B cell (primary cell): ENCODE results near the gene DACH1. TPM values are rescaled to one million over a fixed set of nuclear protein-coding genes. Genes with fewer than 3 reads are reported as not detected.

ENCODE experiments used
- ATAC-seq: fragments of 200-7000 bp; cut with Tn5 transposase; one replicate; pipeline ENCODE4 v1.10.0; 2021; ENCODE audit warnings: low read depth, mild to moderate bottlenecking, moderate number of reproducible peaks, moderate library complexity
- CTCF ChIA-PET: fragments of 350-600 bp; sonication (Branson Sonifier 250); formaldehyde crosslinking; loops from one replicate; lab custom pipeline; 2021; ENCODE audit warnings: antibody characterized with exemption, inconsistent platforms; lab: Charles Lee
- POLR2A ChIA-PET: fragments of 350-600 bp; sonication (Branson Sonifier 250); formaldehyde crosslinking; loops from one replicate; lab custom pipeline; 2021; ENCODE audit warnings: antibody characterized with exemption; lab: Charles Lee
- DNase-seq: peaks from one replicate; pipeline ENCODE4 v3.0.0; 2013
- H2AFZ ChIP-seq: 2 replicates; pipeline ENCODE4 v1.6.1; 2012; ENCODE audit warnings: mild to moderate bottlenecking, low read depth, low read length; ENCODE audit not compliant: insufficient read depth, poor library complexity, severe bottlenecking
- H3K27ac ChIP-seq, 2 donors: 1 replicate in 1 of 2; 2 replicates in 1 of 2; pipeline ENCODE4 v1.5.1; 2012 to 2013; ENCODE audit warnings: low read length in 2 of 2, mild to moderate bottlenecking in 2 of 2, moderate library complexity in 1 of 2
- H3K27me3 ChIP-seq, 4 experiments: fragments of 200-600 bp in 1 of 4; sonication (generic) in 1 of 4; replicated peaks in 1 of 4; 1 replicate in 2 of 4; 2 replicates in 2 of 4; pipeline versions ENCODE4 v1.6.1 to v1.7.0; 2013 to 2016; ENCODE audit warnings: low read length in 3 of 4, mild to moderate bottlenecking in 2 of 4, mixed read lengths in 1 of 4, moderate library complexity in 1 of 4; ENCODE audit not compliant: insufficient read depth in 4 of 4, control insufficient read depth in 3 of 4; ENCODE audit errors: control extremely low read depth in 1 of 4
- H3K36me3 ChIP-seq, 2 experiments: replicated peaks in 1 of 2; 1 replicate in 1 of 2; 2 replicates in 1 of 2; pipeline versions ENCODE4 v1.6.1 to v1.7.1; 2013; ENCODE audit warnings: low read length in 1 of 2; ENCODE audit not compliant: insufficient read depth in 2 of 2, control insufficient read depth in 1 of 2; ENCODE audit errors: control extremely low read depth in 1 of 2, extremely low read depth in 1 of 2
- H3K4me1 ChIP-seq, 2 donors: fragments of 200-600 bp in 1 of 2; sonication (generic) in 1 of 2; 1 replicate in 1 of 2; 2 replicates in 1 of 2; pipeline versions ENCODE4 v1.5.1 to v1.6.1; 2013 to 2017; ENCODE audit warnings: low read length in 2 of 2; ENCODE audit not compliant: control insufficient read depth in 2 of 2, insufficient read depth in 2 of 2
- H3K4me2 ChIP-seq: replicated peaks from 2 replicates; pipeline ENCODE3; 2012; ENCODE audit warnings: mild to moderate bottlenecking, low read depth, low read length; ENCODE audit not compliant: poor library complexity, severe bottlenecking
- H3K4me3 ChIP-seq, 5 experiments: fragments of 200-600 bp in 1 of 5; sonication (generic) in 1 of 5; 1 replicate in 3 of 5; 2 replicates in 2 of 5; pipeline versions ENCODE4 v1.5.1 to v1.7.0; 2011 to 2016; ENCODE audit warnings: low read length in 4 of 5, mild to moderate bottlenecking in 4 of 5, low read depth in 2 of 5, control low read depth in 1 of 5, moderate library complexity in 1 of 5; ENCODE audit not compliant: insufficient read depth in 1 of 5; ENCODE audit errors: control extremely low read depth in 1 of 5, extremely low read depth in 1 of 5
- H3K79me2 ChIP-seq: fragments of 200-600 bp; sonication (generic); one replicate; pipeline ENCODE4 v1.6.0; 2016; ENCODE audit warnings: low read length; ENCODE audit not compliant: control insufficient read depth, insufficient read depth
- H3K9ac ChIP-seq: fragments of 200-600 bp; sonication (generic); 2 replicates; pipeline ENCODE4 v1.6.1; 2017; ENCODE audit warnings: mild to moderate bottlenecking, low read length, moderate library complexity
- H3K9me3 ChIP-seq, 3 donors: one replicate each; pipeline versions ENCODE4 v1.6.1 to v1.7.1; 2013; ENCODE audit warnings: low read length in 2 of 3; ENCODE audit not compliant: control insufficient read depth in 2 of 3, insufficient read depth in 1 of 3; ENCODE audit errors: control extremely low read depth in 1 of 3
- H4K20me1 ChIP-seq: 2 replicates; pipeline ENCODE4 v1.6.0; 2012; ENCODE audit warnings: mild to moderate bottlenecking, low read length; ENCODE audit not compliant: insufficient read depth, control insufficient read depth, poor library complexity, severe bottlenecking
- H3K27ac Mint-ChIP-seq: one replicate; pipeline ENCODE4 v1.8.0; 2021; ENCODE audit warnings: mixed read lengths
- H3K27me3 Mint-ChIP-seq: one replicate; pipeline ENCODE4 v1.8.0; 2021; ENCODE audit warnings: mixed read lengths
- H3K4me1 Mint-ChIP-seq: one replicate; pipeline ENCODE4 v1.8.0; 2021; ENCODE audit warnings: mixed read lengths
- H3K4me3 Mint-ChIP-seq: one replicate; pipeline ENCODE4 v1.8.0; 2021; ENCODE audit warnings: mixed read lengths
- H3K9me3 Mint-ChIP-seq: one replicate; pipeline ENCODE4 v1.8.0; 2022; ENCODE audit warnings: mixed read lengths; ENCODE audit not compliant: insufficient read depth
- EZH2 ChIP-seq: IDR thresholded peaks from 2 replicates; pipeline ENCODE4 v1.6.1; 2012; ENCODE audit warnings: borderline replicate concordance, low read depth, mild to moderate bottlenecking, moderate library complexity, low read length; ENCODE audit not compliant: insufficient read depth, poor library complexity, severe bottlenecking
- WGBS: methylation state at CpG from one replicate; pipeline ENCODE4 v1.1.5; 2013; ENCODE audit warnings: missing lambda C conversion rate; ENCODE audit not compliant: insufficient coverage; 5-methylcytosine and 5-hydroxymethylcytosine counted together
- intact Hi-C: fragments of 100-400 bp; cut with micrococcal nuclease; formaldehyde crosslinking; loops from one replicate; pipeline ENCODE4 v1.10.0; 2022
- polyA plus RNA-seq: library from polyadenylated mRNA; depleted of rRNA; stranded (reverse); fragments of >200 nt; gene quantifications from 2 replicates; pipeline ENCODE4 v1.2.3, GENCODE V29; 2012
- total RNA-seq, 2 donors: library from RNA; stranded (reverse); fragments of 120-200 nt in 1 of 2; gene quantifications; 1 replicate in 1 of 2; 2 replicates in 1 of 2; pipeline versions ENCODE4 v1.2.3 to v1.2.4, GENCODE V29; 2013 to 2022
- TF ChIP-seq, protein P1 (sequence below): fragments of 200-600 bp; IDR thresholded peaks from one replicate; pipeline ENCODE4 v1.8.0; 2022; ENCODE audit warnings: antibody characterized with exemption, mild to moderate bottlenecking

Gene DACH1
- total and polyA plus RNA-seq, 2 donors (not counting 1 experiment from before 2014, with no cell fraction given), result not detected

DNA sequence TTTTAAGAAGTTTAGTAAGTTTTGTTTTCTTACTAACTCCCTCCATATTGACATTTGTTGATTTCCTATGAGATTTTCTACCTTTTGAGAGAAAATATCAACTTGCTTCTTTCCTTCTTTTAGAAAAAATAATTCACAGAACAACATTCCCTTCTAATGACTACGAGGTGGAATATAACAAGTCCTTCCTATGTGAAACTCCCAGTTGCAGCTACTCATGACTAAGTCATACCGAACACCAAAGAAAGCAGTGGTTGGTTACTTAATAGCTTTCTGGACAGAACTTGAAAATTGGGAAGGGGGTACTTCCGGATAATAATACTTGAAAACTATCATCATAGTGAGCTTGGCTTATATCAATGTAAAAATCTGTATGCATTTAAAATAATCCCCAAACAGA is 144.8 kb downstream of the DACH1 start:
- Histone ChIP-seq H3K9me3 (no peaks in the 10 kb centered on the region), H3K27me3 (no peaks in the 10 kb centered on the region), H3K4me2 (no peak overlapping the region), H3K27ac (no peak overlapping the region), H4K20me1 (no peaks in the 10 kb centered on the region), H2AFZ (no peak overlapping the region), H3K79me2 (no peaks in the 10 kb centered on the region), H3K4me1 (no peaks in the 10 kb centered on the region), H3K9ac (no peak overlapping the region), H3K4me3 (no peak overlapping the region), H3K36me3 (no peaks in the 10 kb centered on the region)
- CTCF ChIA-PET, result no interaction called here
- TF ChIP-seq, protein P1, sequence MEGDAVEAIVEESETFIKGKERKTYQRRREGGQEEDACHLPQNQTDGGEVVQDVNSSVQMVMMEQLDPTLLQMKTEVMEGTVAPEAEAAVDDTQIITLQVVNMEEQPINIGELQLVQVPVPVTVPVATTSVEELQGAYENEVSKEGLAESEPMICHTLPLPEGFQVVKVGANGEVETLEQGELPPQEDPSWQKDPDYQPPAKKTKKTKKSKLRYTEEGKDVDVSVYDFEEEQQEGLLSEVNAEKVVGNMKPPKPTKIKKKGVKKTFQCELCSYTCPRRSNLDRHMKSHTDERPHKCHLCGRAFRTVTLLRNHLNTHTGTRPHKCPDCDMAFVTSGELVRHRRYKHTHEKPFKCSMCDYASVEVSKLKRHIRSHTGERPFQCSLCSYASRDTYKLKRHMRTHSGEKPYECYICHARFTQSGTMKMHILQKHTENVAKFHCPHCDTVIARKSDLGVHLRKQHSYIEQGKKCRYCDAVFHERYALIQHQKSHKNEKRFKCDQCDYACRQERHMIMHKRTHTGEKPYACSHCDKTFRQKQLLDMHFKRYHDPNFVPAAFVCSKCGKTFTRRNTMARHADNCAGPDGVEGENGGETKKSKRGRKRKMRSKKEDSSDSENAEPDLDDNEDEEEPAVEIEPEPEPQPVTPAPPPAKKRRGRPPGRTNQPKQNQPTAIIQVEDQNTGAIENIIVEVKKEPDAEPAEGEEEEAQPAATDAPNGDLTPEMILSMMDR, result no peak
- TF ChIP-seq EZH2, result no peak
- H3K4me1 Mint-ChIP-seq, result no peaks in the 10 kb centered on the region
- H3K27ac Mint-ChIP-seq, result no peak overlapping the region
- H3K4me3 Mint-ChIP-seq, result no peak overlapping the region
- no peaks in the 10 kb centered on the region for H3K27me3 Mint-ChIP-seq
- DNase-seq (no peak), ATAC-seq (no peak)
- POLR2A ChIA-PET, result no interaction called here
- intact Hi-C loops, result no loop called here
- H3K9me3 Mint-ChIP-seq, result no peaks in the 10 kb centered on the region
- WGBS, result no CpG with 5 or more reads among the region's 3 CpGs

DNA sequence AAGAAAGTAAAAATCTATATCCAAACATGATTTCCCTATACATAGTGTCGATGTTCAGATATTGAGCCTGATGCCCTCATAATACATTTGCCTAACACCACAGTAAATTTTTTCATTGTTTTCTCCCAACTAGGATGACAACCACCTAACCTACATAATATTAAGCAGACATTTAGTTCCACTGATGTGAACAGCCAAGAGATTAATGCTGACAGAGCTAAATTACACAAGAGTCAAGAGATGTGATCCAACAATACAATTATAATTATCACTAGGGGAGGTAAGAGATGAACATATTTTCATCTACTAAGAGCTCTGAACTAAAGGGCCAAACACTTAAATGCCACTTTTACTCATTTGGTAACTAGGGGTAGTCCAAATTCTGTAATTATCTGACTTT is 145.9 kb downstream of the DACH1 start:
- H3K4me1 Mint-ChIP-seq, result no peaks in the 10 kb centered on the region

More for the DNA sequence above, 145.9 kb downstream of the DACH1 start:
- Histone ChIP-seq H3K4me3 (no peak overlapping the region), H3K4me2 (no peak overlapping the region), H3K4me1 (no peaks in the 10 kb centered on the region), H3K9me3 (no peaks in the 10 kb centered on the region), H3K27me3 (no peaks in the 10 kb centered on the region), H2AFZ (no peak overlapping the region), H3K79me2 (no peaks in the 10 kb centered on the region), H3K36me3 (no peaks in the 10 kb centered on the region), H3K27ac (no peak overlapping the region), H4K20me1 (no peaks in the 10 kb centered on the region), H3K9ac (no peak overlapping the region)
- Mint-ChIP-seq H3K4me3 (no peak overlapping the region), H3K27me3 (no peaks in the 10 kb centered on the region), H3K27ac (no peak overlapping the region), H3K9me3 (no peaks in the 10 kb centered on the region)
- WGBS, result 100% methylated on average over 1 of the region's 1 CpG
- TF ChIP-seq, protein P1, result no peak
- no peak for TF ChIP-seq EZH2
- no peak for DNase-seq
- ChIA-PET POLR2A (no interaction called here), CTCF (no interaction called here)
- no peak for ATAC-seq
- intact Hi-C loops, result no loop called here
